CD4-positive, alpha-beta T cell treated with Interleukin-10 for 1 hour (primary cell): ENCODE results near the gene SLC47A1.
"Not testable (repeated sequence)": the region's sequence is repeated elsewhere in the genome, so short reads cannot be mapped to it uniquely, and the experiment has no call there.

Experiments
- DNase-seq: peaks from one replicate; pipeline ENCODE4 v3.0.0-alpha.2; 2020

Gene SLC47A1

DNA sequence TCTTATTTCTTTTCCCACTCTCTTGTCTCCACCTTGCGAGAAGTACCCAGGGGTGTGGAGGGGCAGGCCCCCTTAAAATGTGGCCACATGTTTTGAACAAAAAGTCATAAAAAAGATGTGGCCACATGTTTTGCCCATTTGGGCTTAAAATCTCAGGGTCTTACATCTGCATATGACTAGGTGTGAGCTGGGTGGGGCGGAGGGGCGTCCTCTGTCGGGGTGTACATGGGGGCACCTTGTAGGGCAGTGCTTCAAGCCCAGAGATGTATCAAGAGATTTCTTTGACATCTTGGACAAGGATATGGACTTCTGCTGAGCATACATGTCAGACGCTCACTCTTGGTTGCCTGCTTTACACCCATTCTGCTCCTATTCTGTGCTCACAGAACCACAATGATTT, 13.0 kb upstream of the SLC47A1 start:
- DNase-seq = no peak

DNA sequence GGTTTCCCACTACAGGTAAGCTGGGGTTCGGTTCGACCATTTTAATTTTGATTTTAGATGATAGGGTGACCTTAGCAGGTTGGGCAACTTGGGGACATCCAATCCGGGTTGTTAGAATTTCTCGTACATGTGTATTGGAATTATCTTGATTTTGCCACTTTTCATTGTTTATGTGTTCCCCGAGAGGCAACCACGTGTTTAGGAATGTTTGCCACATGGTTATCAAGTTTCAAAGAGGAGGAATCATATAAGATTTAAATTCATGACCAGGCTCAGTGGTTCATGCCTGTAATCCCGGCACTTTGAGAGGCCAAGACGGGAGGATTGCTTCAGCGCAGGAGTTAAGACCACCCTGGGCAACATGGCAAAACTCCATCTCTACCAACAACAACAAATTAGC, 10.0 kb upstream of the SLC47A1 start:
- no peak for DNase-seq

DNA sequence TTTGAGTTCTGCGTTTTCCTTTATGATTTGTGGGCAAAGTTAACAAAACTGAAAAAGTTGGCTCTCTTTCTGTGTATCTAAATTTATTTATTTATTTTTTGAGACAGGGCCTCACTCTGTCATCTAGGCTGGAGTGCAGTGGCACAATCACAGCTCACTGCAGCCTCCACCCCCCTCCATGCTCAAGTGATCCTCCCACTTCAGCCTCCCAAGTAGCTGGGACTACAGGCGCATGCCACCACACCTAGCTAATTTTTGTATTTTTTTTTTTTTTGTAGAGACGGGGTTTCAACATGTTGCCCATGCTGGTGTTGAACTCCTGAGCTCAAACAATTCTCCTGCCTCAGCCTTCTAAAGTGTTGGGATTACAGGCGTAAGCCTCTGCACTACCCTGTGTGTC, 6.7 kb upstream of the SLC47A1 start:
- not testable (repeated sequence) for DNase-seq

DNA sequence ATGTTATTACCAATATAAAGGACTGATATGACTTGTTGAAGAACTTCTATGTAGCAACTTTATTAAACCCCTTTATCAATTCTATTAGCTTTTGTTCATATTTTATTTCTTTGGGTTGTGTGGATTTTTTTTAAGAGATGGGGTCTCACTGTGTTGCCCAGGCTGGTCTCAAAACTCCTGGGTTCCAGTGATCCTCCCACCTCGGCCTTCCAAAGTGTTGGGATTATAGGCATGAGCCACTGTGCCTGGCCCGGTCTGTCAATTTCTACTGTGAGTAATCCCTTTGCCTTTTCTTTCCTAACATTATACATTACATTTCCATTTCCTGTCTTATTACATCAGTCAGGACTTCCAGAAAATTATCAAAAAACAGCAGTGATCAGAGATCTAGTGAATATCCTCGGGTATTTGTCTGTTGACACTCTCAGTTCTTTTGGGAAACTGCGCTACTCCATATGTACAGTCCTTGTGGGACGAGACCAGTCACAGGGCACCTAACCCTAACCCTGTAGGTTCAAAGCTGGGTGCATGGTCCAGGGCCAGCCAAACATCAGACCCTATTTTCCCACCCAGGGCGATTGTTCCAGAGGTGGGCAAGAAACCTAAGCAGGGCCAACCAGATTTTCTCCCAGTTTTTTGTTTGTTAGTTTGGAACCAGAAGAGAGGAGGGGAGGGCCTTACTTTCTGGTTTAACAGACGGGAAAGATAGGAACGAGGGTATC, 1.7 kb upstream of the SLC47A1 start:
- no peak for DNase-seq

DNA sequence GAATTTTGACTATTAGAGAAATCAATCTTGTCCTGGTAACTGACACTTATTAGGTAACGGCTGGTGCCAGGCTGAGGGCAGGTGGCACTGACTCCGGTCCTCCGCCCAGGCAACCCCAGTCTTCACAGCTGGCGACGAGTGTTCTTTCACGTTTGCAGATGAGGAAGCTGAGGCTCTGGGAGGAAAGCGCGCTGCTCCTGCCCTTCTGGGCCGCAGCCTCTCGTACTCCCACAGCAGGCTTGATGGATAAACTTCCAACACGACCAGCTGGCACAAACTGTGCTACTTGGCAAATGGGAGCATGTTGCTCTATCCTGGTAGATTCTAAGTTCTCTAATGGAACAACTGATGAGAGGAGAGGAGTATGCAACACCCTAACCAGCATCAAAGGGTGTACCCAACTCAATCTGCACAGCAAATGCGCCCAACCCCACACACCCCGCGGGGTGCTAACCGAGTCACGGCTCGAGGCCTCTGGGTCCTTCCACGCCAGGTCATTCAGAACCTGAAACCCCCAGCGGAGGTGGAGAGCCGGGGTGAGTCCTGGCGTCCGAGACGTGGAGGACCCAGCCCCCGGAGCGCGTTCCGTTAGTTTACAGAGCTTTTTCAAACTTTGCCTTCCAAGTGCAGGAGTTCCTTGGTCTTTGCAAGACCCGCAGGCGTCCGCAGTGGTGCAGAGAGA, 477 bp upstream of the SLC47A1 start:
- DNase-seq = no peak

DNA sequence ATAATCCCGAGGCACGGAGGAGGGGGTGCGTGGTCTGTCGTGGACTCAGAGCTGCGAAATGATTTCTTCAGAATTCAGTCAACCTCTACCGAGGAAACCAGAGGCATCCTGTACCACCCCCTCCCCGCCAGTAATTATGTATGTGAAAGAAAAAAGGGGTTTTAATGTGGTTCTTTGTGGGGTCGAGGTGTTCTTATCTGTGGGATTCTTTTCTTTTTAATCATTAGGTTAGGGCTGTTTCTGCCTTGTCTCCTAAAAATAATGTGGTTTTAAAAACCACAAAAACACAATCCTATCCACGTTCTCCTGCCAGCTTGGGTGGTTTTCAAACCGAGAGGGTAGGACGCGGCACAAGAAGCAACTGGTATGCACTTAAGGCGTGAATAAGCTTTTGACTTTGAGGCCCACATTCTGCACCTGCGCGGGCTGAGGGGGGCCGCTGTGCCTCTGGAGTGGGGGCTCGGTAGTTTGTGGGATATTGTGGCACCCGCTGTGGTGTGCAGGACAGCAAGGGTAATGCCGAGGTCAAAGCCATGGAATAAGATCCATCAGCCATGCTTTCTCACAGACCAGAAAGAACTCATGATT, 1.0 kb downstream of the SLC47A1 start:
- no peak for DNase-seq

DNA sequence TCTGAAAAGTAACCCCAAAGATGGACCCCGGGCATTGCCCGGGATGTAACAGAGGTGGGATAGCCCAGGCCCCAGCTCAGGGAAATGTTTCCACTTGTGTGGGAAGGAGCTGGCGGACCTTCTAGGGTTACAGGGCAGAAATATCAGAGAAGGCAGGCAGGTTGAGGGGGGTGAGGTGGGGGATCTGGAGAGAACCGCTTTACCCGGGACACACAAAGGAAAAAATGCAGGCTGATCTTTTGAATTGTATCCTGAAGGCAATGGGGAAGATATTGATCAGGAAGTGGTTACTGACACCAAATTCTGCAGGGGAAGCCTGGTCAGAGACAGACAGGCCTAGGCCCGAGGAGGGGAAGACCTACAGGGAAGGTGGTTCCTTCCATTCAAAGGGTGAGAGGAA, 3.5 kb downstream of the SLC47A1 start:
- no peak for DNase-seq

DNA sequence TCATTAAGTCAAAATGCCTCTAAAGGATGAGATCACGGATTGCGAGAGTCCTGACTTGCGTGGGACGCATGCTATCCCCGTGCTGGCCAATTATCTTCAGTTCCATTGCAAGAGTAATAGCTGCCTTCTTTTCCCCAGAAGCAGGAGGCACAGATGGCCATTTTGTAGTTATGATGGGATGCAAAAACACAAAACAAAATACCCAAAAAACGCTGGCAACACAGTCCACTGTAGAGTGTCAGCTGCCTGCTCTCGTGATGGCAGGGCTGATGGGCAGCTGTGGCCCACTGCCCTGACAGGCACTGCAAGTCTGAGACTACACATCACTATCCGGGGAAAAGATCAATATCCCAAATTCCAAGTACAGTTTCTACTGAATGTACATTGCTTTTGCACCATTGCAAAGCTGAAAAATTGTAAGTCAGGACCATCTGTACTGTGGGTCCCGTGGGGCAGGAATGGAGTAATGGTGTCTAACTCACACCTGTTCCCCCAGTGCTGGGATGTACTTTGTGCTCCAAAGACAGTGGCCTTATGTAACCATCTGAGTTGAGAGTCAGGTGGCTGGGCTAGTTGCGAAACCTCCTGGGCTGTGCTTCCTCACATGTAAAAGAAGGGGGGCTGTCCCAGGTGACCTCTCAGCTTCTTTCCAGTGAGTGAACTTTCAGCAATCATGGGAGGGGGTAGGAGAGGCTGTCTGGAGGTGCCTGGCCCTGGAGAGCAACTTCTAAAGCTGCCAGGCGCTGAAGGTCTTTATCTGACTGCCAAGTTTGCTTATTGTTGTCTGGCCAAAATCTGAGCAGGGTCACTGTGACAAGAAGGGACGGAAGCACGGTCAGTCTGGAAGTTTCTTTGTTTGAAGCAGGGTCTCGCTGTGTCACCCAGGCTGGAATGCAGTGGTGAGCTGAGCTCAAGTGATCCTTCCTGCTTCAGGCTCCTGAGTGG, 4.7 kb downstream of the SLC47A1 start:
- no peak for DNase-seq

DNA sequence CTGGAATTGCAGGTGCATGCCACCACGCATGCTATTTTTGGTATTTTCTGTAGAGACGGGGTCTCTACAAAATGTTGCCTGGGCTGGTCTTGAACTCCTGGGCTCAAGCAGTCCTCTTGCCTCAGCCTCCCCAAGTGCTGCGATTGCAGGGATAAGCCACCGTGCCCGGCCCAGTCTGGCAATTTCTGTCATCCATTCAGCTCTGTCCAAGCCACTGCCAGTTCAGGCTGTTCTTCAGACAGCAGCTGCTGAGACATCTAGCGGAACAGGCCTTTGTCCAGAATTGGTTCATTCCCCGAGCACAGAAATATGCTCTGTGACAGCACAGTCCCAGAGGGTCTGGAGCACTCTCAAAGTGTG, 5.4 kb downstream of the SLC47A1 start:
- DNase-seq = no peak

DNA sequence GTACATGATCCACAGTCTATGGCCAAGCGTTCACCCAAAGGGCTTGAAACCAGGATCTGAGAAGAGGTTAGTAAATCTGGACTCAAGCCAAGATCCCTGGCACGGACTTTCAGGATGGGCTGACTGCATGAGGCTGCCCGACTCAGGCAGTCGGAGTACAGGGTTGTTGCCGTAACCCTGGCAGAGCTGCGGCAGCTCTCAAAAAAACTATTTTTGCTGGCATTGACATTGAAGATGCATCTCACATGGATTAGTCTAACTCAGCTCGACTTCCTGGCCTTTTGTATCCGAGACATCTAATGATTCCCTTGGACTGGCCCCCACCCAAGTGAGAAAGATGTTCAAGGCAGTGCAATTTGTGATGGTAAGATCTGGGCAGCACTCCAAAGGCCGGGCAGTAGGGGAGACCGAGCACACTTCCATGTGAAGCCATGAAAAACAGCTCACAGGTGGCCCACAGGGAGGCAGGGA, 6.2 kb downstream of the SLC47A1 start:
- DNase-seq = no peak

DNA sequence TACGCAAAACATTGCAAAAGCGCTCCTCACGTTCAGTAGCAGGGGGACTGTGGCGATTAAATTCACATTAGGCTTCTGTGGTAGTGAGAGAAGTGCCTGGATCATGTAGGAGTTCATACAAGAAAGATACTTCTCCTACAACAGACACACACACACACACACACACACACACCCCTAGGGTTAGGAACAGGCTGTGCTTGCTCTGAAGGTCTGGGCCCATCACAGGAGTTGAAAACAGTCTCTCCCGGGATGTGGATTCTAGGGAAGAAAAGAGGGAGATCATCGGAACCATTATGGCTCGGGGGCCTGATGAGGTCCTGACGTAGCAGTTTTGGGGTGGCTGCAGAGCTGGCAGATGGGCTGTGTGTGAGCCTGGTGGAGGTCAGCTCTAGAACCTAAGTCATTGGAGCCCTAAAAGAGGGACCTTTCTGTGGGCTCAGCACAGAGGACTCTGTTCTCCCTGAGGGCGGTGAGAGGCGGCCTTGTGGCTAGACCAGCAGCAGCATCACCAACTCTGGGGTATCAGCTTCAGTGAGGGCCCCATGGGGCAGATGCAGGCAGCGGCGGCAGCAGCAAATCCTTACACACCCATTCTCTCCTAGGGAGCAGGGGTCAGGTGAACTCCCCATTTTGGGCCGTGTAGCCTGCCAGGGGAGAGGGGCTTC, 7.2 kb downstream of the SLC47A1 start:
- DNase-seq = no peak

DNA sequence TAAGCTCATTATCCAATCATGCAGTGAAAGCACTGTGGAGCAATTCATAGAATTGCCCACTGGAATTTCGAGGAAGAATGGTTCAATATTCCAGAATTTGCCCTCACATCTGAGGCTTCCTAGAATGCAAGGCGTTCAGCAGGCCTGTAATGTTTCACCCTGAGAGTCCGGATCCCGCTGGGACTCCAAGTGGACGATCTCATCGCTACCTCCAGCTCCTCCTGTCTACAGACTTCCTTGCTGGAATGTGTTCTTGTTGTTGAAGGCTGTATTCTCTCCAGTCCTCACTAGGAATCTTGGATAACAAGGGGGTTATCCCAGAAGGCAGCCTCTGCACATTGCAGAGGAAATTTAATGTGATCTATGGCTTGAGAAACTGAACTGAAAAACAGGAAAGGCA, 7.8 kb downstream of the SLC47A1 start:
- no peak for DNase-seq

DNA sequence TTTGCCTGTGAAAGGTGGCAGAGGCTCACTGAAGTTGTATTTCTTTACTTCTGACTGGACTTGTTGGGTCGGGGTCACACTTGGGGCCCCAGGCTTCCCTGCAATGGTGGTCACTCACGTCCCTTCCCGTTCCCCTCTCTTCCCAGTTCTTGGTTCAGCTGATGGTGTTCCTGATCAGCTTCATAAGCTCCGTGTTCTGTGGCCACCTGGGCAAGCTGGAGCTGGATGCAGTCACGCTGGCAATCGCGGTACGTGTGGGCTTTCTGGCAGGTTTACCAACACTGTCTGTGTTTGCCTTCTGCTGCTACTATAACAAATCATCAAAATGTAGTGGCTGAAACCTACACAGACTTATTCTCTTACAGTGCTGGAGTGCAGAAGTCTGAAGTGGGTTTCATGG, 8.6 kb downstream of the SLC47A1 start:
- DNase-seq = no peak

DNA sequence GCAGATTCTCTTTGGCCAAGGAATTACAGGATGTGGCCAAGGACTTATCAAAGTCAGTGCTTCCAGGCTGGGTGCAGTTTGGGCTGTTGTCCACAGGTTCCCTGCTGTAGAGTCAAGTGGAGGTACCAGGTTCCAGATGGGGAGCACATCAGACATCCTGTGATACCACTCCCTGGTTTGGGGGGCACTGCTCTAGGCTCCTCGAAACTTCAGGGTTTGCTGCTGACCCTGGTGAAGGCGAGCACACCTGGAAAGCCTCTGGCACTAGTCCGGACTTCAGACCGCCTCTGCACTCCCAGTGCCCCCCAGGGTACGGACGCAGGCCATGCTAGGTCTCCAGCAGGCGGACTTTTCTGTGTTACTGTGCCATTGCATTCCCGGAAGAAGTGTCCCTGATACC, 10.7 kb downstream of the SLC47A1 start:
- no peak for DNase-seq

DNA sequence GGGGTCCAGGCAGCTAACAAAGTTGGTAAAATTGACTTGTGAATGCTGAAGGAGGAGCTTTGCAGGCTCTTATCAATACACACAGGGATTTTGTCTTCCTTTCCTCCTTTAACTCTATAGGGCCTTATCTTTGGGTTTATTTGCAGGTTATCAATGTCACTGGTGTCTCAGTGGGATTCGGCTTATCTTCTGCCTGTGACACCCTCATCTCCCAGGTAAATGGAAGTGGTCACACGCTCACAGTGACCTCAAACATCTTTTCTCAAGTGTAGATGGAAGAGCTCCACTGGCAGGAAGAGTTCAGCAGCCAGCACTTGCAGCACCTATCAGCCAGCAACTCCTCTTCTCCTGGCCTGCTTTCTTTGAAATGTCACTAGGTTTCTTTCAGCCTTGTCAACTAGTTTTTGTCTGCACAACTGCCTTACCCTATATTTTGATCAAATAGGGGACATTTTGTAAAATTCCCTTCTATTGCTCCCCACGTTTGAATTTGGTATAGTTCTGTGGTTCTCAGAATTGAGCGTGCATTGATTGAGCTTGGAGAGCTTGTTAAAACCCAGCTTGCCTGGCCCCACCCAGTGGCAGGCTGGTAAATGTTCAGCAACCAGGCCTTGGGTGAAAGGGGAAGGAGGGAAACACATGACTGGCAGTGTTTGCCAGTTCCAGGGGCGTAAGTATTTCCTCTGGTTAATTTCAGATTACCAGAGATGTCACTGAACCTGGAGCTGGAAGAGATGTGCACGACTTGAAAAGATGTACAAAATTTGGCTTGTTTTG, 12.8 kb downstream of the SLC47A1 start:
- DNase-seq = peak; percentile 13

DNA sequence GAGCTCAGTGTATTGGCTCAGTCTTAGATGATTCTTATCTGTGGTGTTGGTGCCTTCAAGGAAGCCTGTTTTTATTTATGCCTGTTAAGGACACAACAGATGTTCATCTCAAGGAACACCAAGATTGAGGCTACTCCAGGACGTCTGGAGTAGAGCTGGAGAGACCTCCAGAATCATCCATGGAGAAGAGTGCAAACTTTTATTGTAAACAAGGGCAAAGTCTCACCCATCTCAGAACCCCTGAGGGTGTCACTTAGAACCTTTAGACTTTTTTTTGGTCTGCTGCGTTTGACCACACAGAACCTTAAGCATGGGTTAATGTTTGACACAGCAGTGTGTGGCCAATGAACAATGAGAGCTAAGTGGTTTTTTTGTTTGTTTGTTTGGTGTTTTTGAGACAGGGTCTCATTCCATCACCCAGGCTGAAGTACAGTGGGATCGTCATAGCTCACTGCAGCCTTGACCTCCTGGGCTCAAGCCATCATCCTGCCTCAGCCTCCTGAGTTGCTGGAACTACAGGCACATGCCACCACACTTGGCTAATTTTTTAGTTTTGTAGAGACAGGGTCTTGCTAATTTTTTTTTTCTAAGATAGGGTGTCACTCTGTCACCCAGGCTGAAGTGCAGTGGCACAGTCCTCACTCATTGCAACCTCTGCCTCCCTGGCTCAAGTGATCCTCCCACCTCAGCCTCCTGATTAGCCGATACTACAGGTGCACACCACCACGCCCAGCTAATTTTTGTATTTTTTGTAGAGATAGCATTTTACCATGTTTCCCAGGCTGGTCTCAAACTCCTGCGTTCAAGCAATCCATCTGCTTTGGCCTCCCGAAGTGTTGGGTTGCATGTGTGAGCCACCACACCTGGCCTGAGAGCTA, 16.3 kb downstream of the SLC47A1 start:
- no peak for DNase-seq

DNA sequence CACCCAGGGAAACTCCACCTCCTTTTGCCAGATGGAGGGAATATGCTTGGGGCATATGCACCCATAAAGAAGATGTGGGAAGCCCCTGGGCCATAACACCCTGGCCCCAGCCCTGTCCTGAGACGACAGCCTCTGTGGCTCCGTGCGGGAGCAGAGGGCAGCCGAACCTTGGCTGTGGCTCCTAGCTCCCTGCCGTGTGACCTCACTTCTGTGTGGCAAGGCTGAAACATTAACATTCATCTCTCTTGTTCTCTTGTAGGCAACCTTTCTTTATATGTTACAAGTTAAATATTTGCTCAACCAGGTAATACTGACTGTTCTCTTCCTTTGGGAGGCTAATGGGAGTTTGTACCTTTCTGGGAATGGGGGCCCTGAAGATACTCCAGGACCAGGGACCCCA, 17.5 kb downstream of the SLC47A1 start:
- DNase-seq = no peak

DNA sequence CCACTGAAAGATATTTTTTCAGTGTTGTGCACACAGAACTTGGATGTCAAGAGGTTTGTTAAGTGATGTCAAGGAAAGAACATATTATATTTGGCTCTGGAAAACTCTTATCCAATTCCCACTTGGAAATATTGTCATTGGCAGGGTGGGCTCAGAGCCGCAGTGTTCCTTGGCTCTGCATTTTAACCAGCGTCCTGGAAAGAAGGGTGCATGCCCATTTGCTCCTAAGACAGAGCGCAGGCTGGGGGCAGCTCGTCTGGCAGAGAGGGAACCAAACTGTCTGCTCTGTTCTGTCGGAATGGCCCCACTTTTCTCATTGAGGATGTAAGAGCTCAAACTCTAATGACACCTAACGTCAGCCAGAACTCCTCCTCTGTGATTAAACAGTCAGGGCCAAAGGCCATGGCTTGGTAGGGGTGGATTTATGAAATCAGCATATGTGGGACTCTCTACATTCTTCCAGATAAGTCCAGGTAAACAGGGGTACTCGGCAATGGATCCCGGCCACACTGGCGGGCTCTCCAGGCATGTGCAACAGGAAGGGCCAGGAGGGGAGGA, 18.0 kb downstream of the SLC47A1 start:
- no peak for DNase-seq

DNA sequence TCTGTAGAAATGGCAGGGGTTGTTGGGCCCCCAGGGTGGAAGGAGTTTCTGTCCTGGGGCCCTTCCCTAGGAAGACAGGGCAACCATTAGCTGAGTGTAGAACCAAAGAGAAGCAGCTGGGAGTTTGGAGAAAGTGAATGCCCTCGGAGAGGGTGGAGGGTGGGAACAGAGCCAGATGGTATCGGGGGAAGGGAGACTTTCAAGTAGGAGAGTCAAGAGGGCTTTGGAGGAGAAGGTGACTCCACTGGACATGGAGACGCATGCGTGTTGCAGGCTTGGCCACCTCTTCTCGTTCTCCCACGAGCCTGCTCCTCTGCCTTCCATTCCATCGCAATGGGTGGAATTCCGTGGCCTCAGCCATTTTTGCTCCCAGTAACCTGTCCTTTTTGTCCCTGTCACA, 19.4 kb downstream of the SLC47A1 start:
- DNase-seq = no peak

DNA sequence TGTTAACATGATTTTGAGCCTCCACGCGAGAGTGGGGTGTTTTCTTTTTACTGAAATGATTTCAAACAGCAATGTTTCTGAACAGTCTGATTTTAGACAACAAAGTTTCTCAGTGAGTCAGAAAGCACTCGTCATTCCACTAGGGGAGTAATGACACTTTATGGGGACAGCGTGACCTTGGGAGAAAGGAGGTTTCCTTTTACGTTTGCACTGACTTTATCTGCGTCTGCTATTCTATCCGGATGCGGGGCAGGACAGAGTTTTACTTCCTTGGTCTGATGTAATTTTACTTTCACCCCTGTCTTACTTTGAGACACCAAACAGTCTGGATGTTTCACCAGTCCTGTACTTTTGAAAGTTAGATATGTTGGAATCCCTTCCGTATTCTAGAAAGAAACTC, 20.7 kb downstream of the SLC47A1 start:
- DNase-seq = no peak

DNA sequence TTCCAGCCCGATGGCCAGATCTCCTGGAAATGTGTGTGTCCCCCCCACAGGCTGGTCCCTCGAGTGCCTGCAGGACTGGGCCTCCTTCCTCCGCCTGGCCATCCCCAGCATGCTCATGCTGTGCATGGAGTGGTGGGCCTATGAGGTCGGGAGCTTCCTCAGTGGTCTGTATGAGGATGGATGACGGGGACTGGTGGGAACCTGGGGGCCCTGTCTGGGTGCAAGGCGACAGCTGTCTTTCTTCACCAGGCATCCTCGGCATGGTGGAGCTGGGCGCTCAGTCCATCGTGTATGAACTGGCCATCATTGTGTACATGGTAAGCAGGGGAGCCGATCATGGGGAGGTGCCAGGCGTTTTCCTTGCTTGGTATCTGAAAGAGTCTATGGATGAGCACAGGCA, 22.1 kb downstream of the SLC47A1 start:
- DNase-seq = no peak
